GM12878 (cell line): Measurements from ENCODE around the gene COL2A1. TPM values are rescaled to one million over a fixed set of nuclear protein-coding genes. Genes with fewer than 3 reads are reported as not detected.

Source experiments
- ATAC-seq: fragments of 200-7000 bp; cut with Tn5 transposase; 3 replicates; pipeline ENCODE4 v1.9.1; 2020; ENCODE audit warnings: mild to moderate bottlenecking, moderate library complexity
- BruUV-seq: library from RNA; stranded (reverse); fragments of 400-500 nt; replicated peaks from 2 replicates; lab custom pipeline; 2021; lab: Mats Ljungman, UMichigan
- CTCF ChIA-PET: fragments of 300-600 bp; sonication (Branson Sonifier 250); formaldehyde crosslinking; extraction: SDS; loops from one replicate; lab custom pipeline; 2021; ENCODE audit warnings: inconsistent platforms; lab: Yijun Ruan, JAX
- POLR2A ChIA-PET: fragments of 350-600 bp; formaldehyde crosslinking; extraction: SDS; loops from one replicate; lab custom pipeline; 2021; ENCODE audit warnings: inconsistent platforms; lab: Charles Lee
- RAD21 ChIA-PET: fragments of 300-600 bp; sonication (Branson Sonifier 250); formaldehyde crosslinking; loops from one replicate; lab custom pipeline; 2023; ENCODE audit warnings: antibody characterized with exemption; ENCODE audit not compliant: unreplicated experiment; lab: Charles Lee
- SMC1A ChIA-PET: fragments of 300-600 bp; sonication (Branson Sonifier 250); formaldehyde crosslinking; loops from one replicate; lab custom pipeline; 2023; ENCODE audit not compliant: unreplicated experiment, uncharacterized antibody; lab: Charles Lee
- DNase-seq: peaks from one replicate; pipeline ENCODE4 v3.0.0-alpha.2; 2011; ENCODE audit warnings: low read depth, low spot score
- FAIRE-seq: peaks from 3 replicates; lab custom pipeline; 2011; peaks lifted over from hg19 to GRCh38; lab: Jason Lieb, UNC
- H2AFZ ChIP-seq: 2 replicates; pipeline ENCODE4 v1.6.0; 2011; ENCODE audit warnings: low read depth, low read length, control low read depth; ENCODE audit not compliant: control insufficient read depth
- H3K27ac ChIP-seq: 2 replicates; pipeline ENCODE4 v1.5.1; 2011; ENCODE audit warnings: control low read depth; ENCODE audit not compliant: control insufficient read depth, insufficient read depth
- H3K27me3 ChIP-seq, 2 experiments: replicated peaks in 1 of 2; 2 replicates each; pipeline versions ENCODE4 v1.6.0 to v1.6.1; 2011; ENCODE audit warnings: low read length in 1 of 2; ENCODE audit not compliant: control insufficient read depth in 2 of 2, insufficient read depth in 2 of 2
- H3K36me3 ChIP-seq, 2 experiments: 2 replicates each; pipeline ENCODE4 v1.5.1; 2011; ENCODE audit warnings: low read length in 1 of 2; ENCODE audit not compliant: control insufficient read depth in 2 of 2, insufficient read depth in 2 of 2
- H3K4me1 ChIP-seq: 2 replicates; pipeline ENCODE4 v1.6.1; 2011; ENCODE audit warnings: mild to moderate bottlenecking, low read length, moderate library complexity, mixed read lengths; ENCODE audit not compliant: control insufficient read depth, insufficient read depth
- H3K4me2 ChIP-seq: 2 replicates; pipeline ENCODE4 v1.6.0; 2011; ENCODE audit warnings: control low read depth; ENCODE audit not compliant: control insufficient read depth, insufficient read depth
- H3K4me3 ChIP-seq: fragments of 200-600 bp; sonication (generic); 2 replicates; pipeline ENCODE4 v1.5.1; 2016
- H3K79me2 ChIP-seq: 2 replicates; pipeline ENCODE4 v1.6.0; 2011; ENCODE audit warnings: low read length; ENCODE audit not compliant: control insufficient read depth, insufficient read depth
- H3K9ac ChIP-seq: 2 replicates; pipeline ENCODE4 v1.8.0; 2011; ENCODE audit warnings: low read length, control low read depth, mixed read lengths; ENCODE audit not compliant: control insufficient read depth, insufficient read depth
- H3K9me3 ChIP-seq: replicated peaks from 3 replicates; pipeline ENCODE4 v1.5.1; 2011; ENCODE audit warnings: mild to moderate bottlenecking, low read length; ENCODE audit not compliant: control insufficient read depth, insufficient read depth
- H4K20me1 ChIP-seq: 2 replicates; pipeline ENCODE4 v1.6.0; 2011; ENCODE audit not compliant: control insufficient read depth, insufficient read depth
- GATAD2B ChIP-seq: fragments of 450-650 bp; conservative IDR thresholded peaks from 2 replicates; pipeline ENCODE4 v1.6.1; 2017; ENCODE audit warnings: low read depth, mild to moderate bottlenecking, moderate library complexity
- KDM1A ChIP-seq: fragments of 200-600 bp; sonication (generic); IDR thresholded peaks from 2 replicates; pipeline ENCODE4 v1.6.1; 2016; ENCODE audit warnings: borderline replicate concordance
- SMC3 ChIP-seq: IDR thresholded peaks from 2 replicates; pipeline ENCODE4 v1.6.1; 2011; ENCODE audit warnings: low read length, improper control_type of control experiment, borderline replicate concordance
- ZBTB33 ChIP-seq: fragments of 450-650 bp; IDR thresholded peaks from 2 replicates; pipeline ENCODE4 v1.6.1; 2017; ENCODE audit warnings: mild to moderate bottlenecking
- WGBS: methylation state at CpG from one replicate; pipeline ENCODE4 v1.1.6; 2016; ENCODE audit warnings: low lambda C conversion rate; ENCODE audit not compliant: insufficient replicate concordance, insufficient coverage; ENCODE audit errors: missing lambda C conversion rate; 5-methylcytosine and 5-hydroxymethylcytosine counted together
- in situ Hi-C: fragments of 300-500 bp; cut with MboI; formaldehyde crosslinking; loops from 9 replicates; pipeline ENCODE4 v1.14.3; 2018; ENCODE audit warnings: mixed read lengths
- intact Hi-C: fragments of 100-400 bp; cut with micrococcal nuclease; formaldehyde crosslinking; loops from one replicate; pipeline ENCODE4 v1.14.2; 2022; ENCODE audit not compliant: unreplicated experiment
- polyA plus RNA-seq, 11 experiments: library from polyadenylated mRNA; depleted of rRNA in 4 of 11; unstranded in 6 of 11; stranded (reverse) in 5 of 11; fragments of >200 nt; fragmentation: Nextera tagmentation in 4 of 11; fragmentation: Illumina TruSeq in 1 of 11; extraction: Ambion mirVana in 4 of 11; extraction: Trizol in 1 of 11; gene quantifications; 1 replicate in 1 of 11; 2 replicates in 10 of 11; pipeline versions ENCODE4 v1.2.1 to v1.2.3, GENCODE V29; 2011 to 2016; ENCODE audit warnings: inconsistent platforms in 2 of 11, missing spikeins in 2 of 11, low read depth in 1 of 11
- total RNA-seq, 4 experiments: library from RNA; depleted of rRNA in 3 of 4; stranded (reverse); fragments of >200 nt in 3 of 4; fragmentation: Illumina TruSeq in 1 of 4; extraction: Trizol in 1 of 4; gene quantifications; 2 replicates each; pipeline versions ENCODE4 v1.2.1 to v1.2.3, GENCODE V29; 2013 to 2021

COL2A1 gene
- total and polyA plus RNA-seq, 10 of the 15 experiments (the other 5 are each of a cell fraction or from before 2014, with no cell fraction given) = 0.06 to 0.67 (median 0.19) TPM; not detected in 1

- no peak overlapping the region for H3K4me3 ChIP-seq
- BruUV-seq = no TSS peak
- DNase-seq (no peak), FAIRE-seq (no peak), ATAC-seq (no peak)
- H3K36me3 ChIP-seq = no peaks in the 10 kb centered on the region
- no peak overlapping the region for H3K4me2 ChIP-seq
- no peaks in the 10 kb centered on the region for H4K20me1 ChIP-seq
- in situ Hi-C loops (no loop called here), intact Hi-C loops (no loop called here)
- H3K27me3 ChIP-seq = peaks cover 0 to 3% of the 10 kb centered on the region in 2 experiments; a peak in 3 of 4 replicates
- no peak overlapping the region for H3K9ac ChIP-seq
- H3K4me1 ChIP-seq = no peaks in the 10 kb centered on the region
- H2AFZ ChIP-seq = no peak overlapping the region
- 54% methylated on average over 4 of the region's 4 CpGs for WGBS
- ChIA-PET CTCF (interaction anchor here (0.7 to 1.4 kb wide), 5 partner anchors 10 to 38 kb away, joined by 3 to 7 read pairs (median 3); no protein-coding TSS in a partner anchor), SMC1A (no interaction called here), POLR2A (no interaction called here), RAD21 (interaction anchor here (1.3 kb wide), 1 partner anchor 68 kb away, joined by 3 read pairs; no protein-coding TSS in a partner anchor)
- TF ChIP-seq SMC3 = no peak
- no peak for TF ChIP-seq KDM1A
- no peaks in the 10 kb centered on the region for H3K9me3 ChIP-seq
- no peak overlapping the region for H3K27ac ChIP-seq
- H3K79me2 ChIP-seq = no peaks in the 10 kb centered on the region
Measured at GRCh38 chr12:47938594-47938993, 65.7 kb downstream of the COL2A1 start.

DNA sequence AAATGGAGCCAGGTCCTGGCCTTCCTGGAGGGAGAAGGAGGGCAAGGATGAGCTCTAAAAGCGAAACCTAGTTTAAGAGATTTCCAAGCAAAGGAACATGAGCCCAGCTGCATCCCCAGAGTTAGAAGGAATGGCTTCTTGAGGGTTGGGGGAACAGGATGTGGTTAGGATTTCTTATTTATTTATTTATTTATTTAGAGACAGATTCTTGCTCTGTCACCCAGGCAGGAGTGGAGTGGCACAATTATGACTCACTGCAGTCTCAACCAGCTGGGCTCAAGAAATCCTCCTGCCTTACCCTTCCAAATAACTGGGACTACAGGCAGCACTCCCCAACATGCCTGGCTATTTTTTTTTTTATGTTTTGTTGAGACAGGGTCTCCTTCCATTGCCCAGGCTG lies 66.2 kb downstream of the COL2A1 start:
- RAD21 ChIA-PET = interaction anchor here (0.8 to 1.3 kb wide), 2 partner anchors 33 to 67 kb away, joined by 3 read pairs; partner anchors contain the start of gene VDR
- WGBS = 55% methylated on average over 1 of the region's 1 CpG
- no TSS peak for BruUV-seq
- H3K79me2 ChIP-seq = no peaks in the 10 kb centered on the region
- in situ Hi-C loops (no loop called here), intact Hi-C loops (no loop called here)
- H3K4me2 ChIP-seq = no peak overlapping the region
- H3K27me3 ChIP-seq = peaks cover 0 to 3% of the 10 kb centered on the region in 2 experiments; a peak in 3 of 4 replicates
- H4K20me1 ChIP-seq = no peaks in the 10 kb centered on the region
- no peaks in the 10 kb centered on the region for H3K9me3 ChIP-seq
- SMC1A ChIA-PET = no interaction called here
- FAIRE-seq = no peak
- TF ChIP-seq GATAD2B (no peak), ZBTB33 (no peak)
- H2AFZ ChIP-seq = no peak overlapping the region
- DNase-seq = no peak
- H3K9ac ChIP-seq = no peak overlapping the region
- CTCF ChIA-PET = interaction anchor here (0.7 to 1.4 kb wide), 5 partner anchors 10 to 37 kb away, joined by 3 to 7 read pairs (median 3); no protein-coding TSS in a partner anchor
- no peak overlapping the region for H3K4me3 ChIP-seq
- H3K27ac ChIP-seq = no peak overlapping the region
- no peaks in the 10 kb centered on the region for H3K36me3 ChIP-seq
- POLR2A ChIA-PET = no interaction called here
- ATAC-seq = no peak
- H3K4me1 ChIP-seq = no peaks in the 10 kb centered on the region
